GM19240 (cell line): Measurements from ENCODE around the gene SLC8A2.

Source experiments
- DNase-seq: peaks from one replicate; pipeline ENCODE4 v3.0.0; 2011; ENCODE audit warnings: low spot score; ENCODE audit not compliant: insufficient read length

The SLC8A2 gene

GRCh38 chr19:47432499-47432898 lies 39.2 kb downstream of the SLC8A2 start:
- no peak for DNase-seq

GRCh38 chr19:47432091-47432490 lies 39.6 kb downstream of the SLC8A2 start:
- no peak for DNase-seq

- DNase-seq: no peak
Measured at GRCh38 chr19:47430041-47430802, 41.5 kb downstream of the SLC8A2 start.

GRCh38 chr19:47429140-47429793 lies 42.4 kb downstream of the SLC8A2 start:
- no peak for DNase-seq

- DNase-seq: peak; percentile 84
Measured at GRCh38 chr19:47428177-47428894, 43.4 kb downstream of the SLC8A2 start.

- peak; percentile 81 for DNase-seq
Measured at GRCh38 chr19:47427241-47428176, 44.2 kb downstream of the SLC8A2 start.

GRCh38 chr19:47423203-47423882 lies 48.4 kb downstream of the SLC8A2 start:
- no peak for DNase-seq

- no peak for DNase-seq
Measured at GRCh38 chr19:47422417-47423163, 49.1 kb downstream of the SLC8A2 start.

- DNase-seq: no peak
Measured at GRCh38 chr19:47421844-47422395, 49.8 kb downstream of the SLC8A2 start.

- no peak for DNase-seq
Measured at GRCh38 chr19:47421244-47421786, 50.4 kb downstream of the SLC8A2 start.

- no peak for DNase-seq
Measured at GRCh38 chr19:47419789-47420188, 51.9 kb downstream of the SLC8A2 start.

- DNase-seq: no peak
Measured at GRCh38 chr19:47419030-47419783, 52.5 kb downstream of the SLC8A2 start, which contains the start of gene MEIS3. TSS of gene MEIS3 (minus strand) at chr19:47419527. CDS start at chr19:47419081, 446 bp downstream.

GRCh38 chr19:47418692-47419029 lies 53.0 kb downstream of the SLC8A2 start:
- no peak for DNase-seq

- no peak for DNase-seq
Measured at GRCh38 chr19:47417746-47418691, 53.7 kb downstream of the SLC8A2 start.

GRCh38 chr19:47417107-47417745 lies 54.5 kb downstream of the SLC8A2 start:
- no peak for DNase-seq

- no peak for DNase-seq
Measured at GRCh38 chr19:47416643-47416985, 55.1 kb downstream of the SLC8A2 start.
